Measurements from ENCODE around the gene PRODH2. TPM values are rescaled to one million over a fixed set of nuclear protein-coding genes. Genes with fewer than 3 reads are reported as not detected.

PRODH2 gene
- total RNA-seq, 1 experiment from 2014 or later = 0.44 TPM

DNA sequence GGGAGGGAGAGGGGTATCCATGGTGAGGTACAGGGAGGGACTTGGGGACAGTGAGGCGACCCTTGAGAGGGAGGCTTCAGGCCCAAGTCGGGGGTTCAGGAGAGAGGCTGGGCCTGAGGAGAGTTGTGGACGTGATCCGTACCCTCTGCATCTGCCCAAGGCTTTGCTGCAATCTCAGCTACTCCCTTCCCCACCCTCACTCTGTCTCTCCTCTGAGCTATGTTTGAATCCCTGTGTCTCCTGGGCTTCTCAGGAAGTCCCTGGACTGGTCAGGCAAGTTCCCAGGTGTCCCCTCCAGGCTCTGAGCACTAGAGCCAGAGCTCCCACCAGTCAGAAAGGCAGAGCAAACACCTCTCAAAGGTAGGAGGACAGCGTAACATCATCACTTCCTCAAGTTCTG, 62.5 kb downstream of the PRODH2 start (continued):
- TF ChIP-seq CBX3 (IDR thresholded peaks at IDR 0.05; ENCODE audit: low read depth) (no peak), POLR2AphosphoS5 (IDR thresholded peaks at IDR 0.05; ENCODE audit: low read depth, low read length) (no peak), TCF7L2 (IDR thresholded peaks at IDR 0.05; ENCODE audit: borderline replicate concordance, extremely low read depth, insufficient read depth, insufficient read length) (no peak), SIN3A (IDR thresholded peaks at IDR 0.05; ENCODE audit: low read depth) (no peak)

Other genes with a start within 250 kb of the PRODH2 start
- gene ATP4A, start 249.2 kb downstream of the PRODH2 start, total RNA-seq (2021; ENCODE audit: unreplicated experiment) = 0.27 TPM
- gene PMIS2, start 226.7 kb downstream of the PRODH2 start, total RNA-seq (2021; ENCODE audit: unreplicated experiment) = not detected
- 31.7 TPM for gene HAUS5, start 200.1 kb downstream of the PRODH2 start, total RNA-seq (2021; ENCODE audit: unreplicated experiment)
- 87.2 TPM for gene RBM42, start 183.8 kb downstream of the PRODH2 start, total RNA-seq (2021; ENCODE audit: unreplicated experiment)
- 1.5 TPM for gene ETV2, start 171.1 kb downstream of the PRODH2 start, total RNA-seq (2021; ENCODE audit: unreplicated experiment)
- 496 TPM for gene COX6B1, start 164.5 kb downstream of the PRODH2 start, total RNA-seq (2021; ENCODE audit: unreplicated experiment)
- 0.69 TPM for gene UPK1A, start 146.3 kb downstream of the PRODH2 start, total RNA-seq (2021; ENCODE audit: unreplicated experiment)
- not detected for gene ZBTB32, start 108.3 kb downstream of the PRODH2 start, total RNA-seq (2021; ENCODE audit: unreplicated experiment)
- 29.9 TPM for gene KMT2B, start 94.8 kb downstream of the PRODH2 start, total RNA-seq (2021; ENCODE audit: unreplicated experiment)
- 8.3 TPM for gene IGFLR1, start 70.4 kb downstream of the PRODH2 start, total RNA-seq (2021; ENCODE audit: unreplicated experiment)
- gene U2AF1L4, start 67.4 kb downstream of the PRODH2 start, total RNA-seq (2021; ENCODE audit: unreplicated experiment) = 15.6 TPM
- 55.3 TPM for gene PSENEN, start 67.2 kb downstream of the PRODH2 start, total RNA-seq (2021; ENCODE audit: unreplicated experiment)
- 10.1 TPM for gene LIN37, start 64.3 kb downstream of the PRODH2 start, total RNA-seq (2021; ENCODE audit: unreplicated experiment)
- 0.93 TPM for gene HSPB6, start 55.8 kb downstream of the PRODH2 start, total RNA-seq (2021; ENCODE audit: unreplicated experiment)
- gene PROSER3, start 54.7 kb downstream of the PRODH2 start, total RNA-seq (2021; ENCODE audit: unreplicated experiment) = 42.5 TPM
- 30.2 TPM for gene ARHGAP33, start 37.3 kb downstream of the PRODH2 start, total RNA-seq (2021; ENCODE audit: unreplicated experiment)
- 0.57 TPM for gene NPHS1, start 39.7 kb upstream of the PRODH2 start, total RNA-seq (2021; ENCODE audit: unreplicated experiment)
- gene KIRREL2, start 44.1 kb upstream of the PRODH2 start, total RNA-seq (2021; ENCODE audit: unreplicated experiment) = 1.3 TPM
- 41.2 TPM for gene APLP1, start 55.7 kb upstream of the PRODH2 start, total RNA-seq (2021; ENCODE audit: unreplicated experiment)
- gene NFKBID, start 87.7 kb upstream of the PRODH2 start, total RNA-seq (2021; ENCODE audit: unreplicated experiment) = 13.7 TPM
- 1.2 TPM for gene HCST, start 89.7 kb upstream of the PRODH2 start, total RNA-seq (2021; ENCODE audit: unreplicated experiment)
- gene TYROBP, start 95.5 kb upstream of the PRODH2 start, total RNA-seq (2021; ENCODE audit: unreplicated experiment) = 0.49 TPM
- gene LRFN3, start 123.5 kb upstream of the PRODH2 start, total RNA-seq (2021; ENCODE audit: unreplicated experiment) = 18.8 TPM
- 21.0 TPM for gene SDHAF1, start 182.3 kb upstream of the PRODH2 start, total RNA-seq (2021; ENCODE audit: unreplicated experiment)
- gene SYNE4, start 196.0 kb upstream of the PRODH2 start, total RNA-seq (2021; ENCODE audit: unreplicated experiment) = 27.9 TPM
- 28.6 TPM for gene ALKBH6, start 201.4 kb upstream of the PRODH2 start, total RNA-seq (2021; ENCODE audit: unreplicated experiment)
- gene CLIP3, start 220.0 kb upstream of the PRODH2 start, total RNA-seq (2021; ENCODE audit: unreplicated experiment) = 1.5 TPM
- gene THAP8, start 241.4 kb upstream of the PRODH2 start, total RNA-seq (2021; ENCODE audit: unreplicated experiment) = 1.7 TPM
- gene WDR62, start 242.1 kb upstream of the PRODH2 start, total RNA-seq (2021; ENCODE audit: unreplicated experiment) = 17.0 TPM